Glutamatergic neuron (in vitro differentiated cells): Measurements from ENCODE around the gene TTC28. TPM values are rescaled to one million over a fixed set of nuclear protein-coding genes. Genes with fewer than 3 reads are reported as not detected.
"Not testable (repeated sequence)": the region's sequence is repeated elsewhere in the genome, so short reads cannot be mapped to it uniquely, and the experiment has no call there.

Experiments used
- DNase-seq: peaks from one replicate; pipeline ENCODE4 v3.0.0; 2022
- H3K27ac Mint-ChIP-seq: one replicate; pipeline ENCODE4 v1.8.0; 2020; ENCODE audit warnings: mild to moderate bottlenecking, mixed read lengths, inconsistent platforms; ENCODE audit not compliant: unreplicated experiment
- H3K27me3 Mint-ChIP-seq: one replicate; pipeline ENCODE4 v1.8.0; 2020; ENCODE audit warnings: mild to moderate bottlenecking, moderate library complexity, mixed read lengths, inconsistent platforms; ENCODE audit not compliant: unreplicated experiment
- H3K36me3 Mint-ChIP-seq: one replicate; pipeline ENCODE4 v1.8.0; 2020; ENCODE audit warnings: mild to moderate bottlenecking, mixed read lengths, inconsistent platforms; ENCODE audit not compliant: unreplicated experiment
- H3K4me1 Mint-ChIP-seq: one replicate; pipeline ENCODE4 v1.8.0; 2020; ENCODE audit warnings: mild to moderate bottlenecking, low read depth, mixed read lengths, inconsistent platforms; ENCODE audit not compliant: unreplicated experiment
- H3K4me3 Mint-ChIP-seq: one replicate; pipeline ENCODE4 v1.8.0; 2020; ENCODE audit warnings: mild to moderate bottlenecking, mixed read lengths, inconsistent platforms; ENCODE audit not compliant: unreplicated experiment
- H3K9me3 Mint-ChIP-seq: one replicate; pipeline ENCODE4 v1.8.0; 2020; ENCODE audit warnings: mild to moderate bottlenecking, moderate library complexity, mixed read lengths, inconsistent platforms; ENCODE audit not compliant: unreplicated experiment
- CTCF ChIP-seq: fragments of 200-600 bp; sonication (generic); IDR thresholded peaks from one replicate; pipeline ENCODE4 v1.5.0; 2021; ENCODE audit not compliant: partially characterized antibody, unreplicated experiment
- total RNA-seq: library from RNA; stranded (reverse); fragmentation: NEBNext Ultra II Directional; extraction: Animal tissue kit (Norgen Biotek cat#: 25700); gene quantifications from one replicate; pipeline ENCODE4 v1.2.1, GENCODE V29; 2021; ENCODE audit not compliant: unreplicated experiment

The TTC28 gene
- total RNA-seq, 1 donor from 2014 or later, result 55.6 TPM

GRCh38 chr22:28480000-28480715 is 199.5 kb downstream of the TTC28 start:
- Mint-ChIP-seq H3K4me3 (no peak overlapping the region), H3K27me3 (no peaks in the 10 kb centered on the region), H3K36me3 (no peaks in the 10 kb centered on the region), H3K9me3 (no peaks in the 10 kb centered on the region), H3K4me1 (peaks cover 5% of the 10 kb centered on the region), H3K27ac (no peak overlapping the region)
- no peak for DNase-seq
- TF ChIP-seq CTCF, result no peak

DNA sequence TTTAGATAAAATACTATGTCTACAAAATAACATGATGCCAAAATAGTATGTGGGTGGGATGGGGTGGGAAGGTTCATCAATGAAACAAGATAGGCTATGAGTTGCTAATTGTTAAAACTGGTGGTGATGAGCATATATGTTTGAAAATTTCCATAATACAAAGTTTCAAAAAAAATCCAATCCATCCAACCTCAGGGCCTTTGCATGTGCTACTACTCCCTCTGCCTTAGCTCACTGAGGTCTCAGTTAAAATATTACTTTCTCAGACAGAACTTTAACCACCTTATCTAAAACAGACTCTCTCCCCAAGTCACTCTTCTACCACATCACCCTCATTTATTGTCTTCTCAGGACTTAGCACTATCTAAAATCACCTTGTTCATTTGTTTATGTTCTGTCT is 201.1 kb downstream of the TTC28 start:
- no peak for DNase-seq
- no peak overlapping the region for H3K27ac Mint-ChIP-seq
- no peak for TF ChIP-seq CTCF

GRCh38 chr22:28477556-28477955 is 202.1 kb downstream of the TTC28 start:
- Mint-ChIP-seq H3K4me3 (no peak overlapping the region), H3K9me3 (no peaks in the 10 kb centered on the region), H3K27ac (no peak overlapping the region), H3K27me3 (no peaks in the 10 kb centered on the region), H3K4me1 (peaks cover 5% of the 10 kb centered on the region), H3K36me3 (no peaks in the 10 kb centered on the region)
- TF ChIP-seq CTCF, result no peak
- DNase-seq, result no peak

More for the DNA sequence above, 201.1 kb downstream of the TTC28 start:
- Mint-ChIP-seq H3K36me3 (no peaks in the 10 kb centered on the region), H3K27me3 (no peaks in the 10 kb centered on the region), H3K4me3 (no peak overlapping the region), H3K4me1 (peaks cover 5% of the 10 kb centered on the region), H3K9me3 (no peaks in the 10 kb centered on the region)

GRCh38 chr22:28474330-28474729 is 205.3 kb downstream of the TTC28 start:
- H3K9me3 Mint-ChIP-seq, result no peaks in the 10 kb centered on the region
- no peak for TF ChIP-seq CTCF
- no peaks in the 10 kb centered on the region for H3K4me1 Mint-ChIP-seq
- no peaks in the 10 kb centered on the region for H3K36me3 Mint-ChIP-seq
- no peak for DNase-seq
- no peak overlapping the region for H3K27ac Mint-ChIP-seq
- H3K4me3 Mint-ChIP-seq, result no peak overlapping the region
- H3K27me3 Mint-ChIP-seq, result no peaks in the 10 kb centered on the region

DNA sequence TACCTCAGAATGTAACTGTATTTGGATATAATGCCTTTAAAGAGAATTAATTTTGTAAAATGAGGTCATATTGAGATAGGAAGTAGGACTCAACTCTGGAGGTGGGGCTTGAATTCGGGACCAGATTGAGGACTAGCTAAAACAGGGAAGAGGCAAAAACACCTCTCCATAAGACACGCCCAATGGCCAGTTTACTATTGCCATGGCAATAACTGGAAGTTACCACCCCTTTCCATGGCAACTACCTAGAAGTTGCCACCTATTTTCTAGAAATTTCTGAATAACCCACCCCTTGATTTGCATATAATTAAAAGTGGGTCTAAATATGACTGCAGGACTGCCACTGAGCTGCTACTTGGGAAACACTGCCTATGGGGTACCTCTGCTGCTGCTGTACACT is 206.4 kb downstream of the TTC28 start:
- Mint-ChIP-seq H3K4me1 (no peaks in the 10 kb centered on the region), H3K36me3 (no peaks in the 10 kb centered on the region), H3K9me3 (no peaks in the 10 kb centered on the region), H3K27ac (no peak overlapping the region), H3K4me3 (no peak overlapping the region), H3K27me3 (no peaks in the 10 kb centered on the region)
- no peak for TF ChIP-seq CTCF
- DNase-seq, result no peak

GRCh38 chr22:28467055-28467454 is 212.6 kb downstream of the TTC28 start:
- H3K36me3 Mint-ChIP-seq, H3K4me1 Mint-ChIP-seq, H3K27ac Mint-ChIP-seq, H3K9me3 Mint-ChIP-seq, H3K4me3 Mint-ChIP-seq, H3K27me3 Mint-ChIP-seq, DNase-seq: not testable (repeated sequence)
